Measurements from ENCODE around the gene COL13A1.

The COL13A1 gene

DNA sequence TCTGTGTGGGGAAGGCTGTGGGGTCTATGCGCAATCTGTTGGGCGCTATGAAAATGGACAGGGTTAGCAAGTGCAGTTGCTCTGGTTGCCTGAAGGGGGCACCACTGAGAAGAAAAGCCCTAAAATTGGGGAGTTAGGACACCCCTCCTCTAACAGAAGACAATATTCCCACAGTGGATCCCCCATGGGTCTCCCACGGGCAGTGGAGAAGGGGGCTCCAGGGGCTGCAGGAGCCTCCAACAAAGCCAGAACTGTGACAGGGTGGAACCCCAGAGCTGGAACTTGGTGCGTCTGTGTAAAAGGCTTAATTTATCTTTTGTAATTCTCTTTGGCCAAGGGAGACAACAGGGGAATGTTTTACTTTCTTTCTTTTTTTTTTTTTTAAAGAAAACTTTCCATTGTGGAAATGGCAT lies 12.5 kb upstream of the COL13A1 start:
- H3K9me3 ChIP-seq (ENCODE audit: control insufficient read depth in 2 of 2, low read length in 2 of 2), result no peaks in the 10 kb centered on the region
- H3K4me3 ChIP-seq (ENCODE audit: low read length in 2 of 2), result no peak overlapping the region
- no peak overlapping the region for H3K27ac ChIP-seq (ENCODE audit: low read depth in 2 of 2, low read length in 2 of 2)
- no peak overlapping the region for H3K9ac ChIP-seq (ENCODE audit: low read depth in 1 of 2, low read length in 2 of 2)
- no peaks in the 10 kb centered on the region for H3K4me1 ChIP-seq (ENCODE audit: control insufficient read depth in 2 of 2, insufficient read depth in 2 of 2, low read length in 2 of 2)
- no peaks in the 10 kb centered on the region for H3K36me3 ChIP-seq (ENCODE audit: control insufficient read depth in 2 of 2, insufficient read depth in 2 of 2, low read length in 2 of 2)
- H3K27me3 ChIP-seq (ENCODE audit: control insufficient read depth in 2 of 2, insufficient read depth in 2 of 2, low read length in 2 of 2), result no peaks in the 10 kb centered on the region

DNA sequence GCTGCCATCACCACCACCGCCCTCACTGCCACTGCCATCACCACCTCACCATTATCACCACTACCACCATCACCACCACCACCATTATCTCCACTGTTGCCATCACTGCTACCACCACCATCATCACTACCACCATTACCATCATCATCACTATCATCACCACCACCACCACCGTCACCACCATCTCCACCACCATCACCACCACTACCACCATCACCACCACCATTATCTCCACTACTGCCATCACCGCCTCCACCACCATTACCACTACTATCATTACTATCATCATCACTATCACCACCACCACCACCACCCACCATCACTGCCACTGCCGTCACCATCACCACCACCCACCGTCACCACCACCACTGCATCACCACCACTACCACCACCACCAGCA lies 9.9 kb upstream of the COL13A1 start:
- Histone ChIP-seq H3K27ac (ENCODE audit: low read depth in 2 of 2, low read length in 2 of 2) (no peak overlapping the region), H3K4me3 (ENCODE audit: low read length in 2 of 2) (no peak overlapping the region)

GRCh38 chr10:69792341-69792740 lies 9.4 kb upstream of the COL13A1 start:
- H3K27ac ChIP-seq (ENCODE audit: low read depth in 2 of 2, low read length in 2 of 2), result no peak overlapping the region
- no peaks in the 10 kb centered on the region for H3K27me3 ChIP-seq (ENCODE audit: control insufficient read depth in 2 of 2, insufficient read depth in 2 of 2, low read length in 2 of 2)
- H3K9ac ChIP-seq (ENCODE audit: low read depth in 1 of 2, low read length in 2 of 2), result no peak overlapping the region
- no peaks in the 10 kb centered on the region for H3K36me3 ChIP-seq (ENCODE audit: control insufficient read depth in 2 of 2, insufficient read depth in 2 of 2, low read length in 2 of 2)
- H3K4me3 ChIP-seq (ENCODE audit: low read length in 2 of 2), result no peak overlapping the region
- H3K9me3 ChIP-seq (ENCODE audit: control insufficient read depth in 2 of 2, low read length in 2 of 2), result peaks cover 0 to 2% of the 10 kb centered on the region in 2 donors
- H3K4me1 ChIP-seq (ENCODE audit: control insufficient read depth in 2 of 2, insufficient read depth in 2 of 2, low read length in 2 of 2), result no peaks in the 10 kb centered on the region

More for the DNA sequence above, 9.9 kb upstream of the COL13A1 start:
- Histone ChIP-seq H3K9ac (ENCODE audit: low read depth in 1 of 2, low read length in 2 of 2) (no peak overlapping the region), H3K4me1 (ENCODE audit: control insufficient read depth in 2 of 2, insufficient read depth in 2 of 2, low read length in 2 of 2) (no peaks in the 10 kb centered on the region), H3K36me3 (ENCODE audit: control insufficient read depth in 2 of 2, insufficient read depth in 2 of 2, low read length in 2 of 2) (no peaks in the 10 kb centered on the region), H3K9me3 (ENCODE audit: control insufficient read depth in 2 of 2, low read length in 2 of 2) (peaks cover 0 to 2% of the 10 kb centered on the region in 2 donors), H3K27me3 (ENCODE audit: control insufficient read depth in 2 of 2, insufficient read depth in 2 of 2, low read length in 2 of 2) (no peaks in the 10 kb centered on the region)

DNA sequence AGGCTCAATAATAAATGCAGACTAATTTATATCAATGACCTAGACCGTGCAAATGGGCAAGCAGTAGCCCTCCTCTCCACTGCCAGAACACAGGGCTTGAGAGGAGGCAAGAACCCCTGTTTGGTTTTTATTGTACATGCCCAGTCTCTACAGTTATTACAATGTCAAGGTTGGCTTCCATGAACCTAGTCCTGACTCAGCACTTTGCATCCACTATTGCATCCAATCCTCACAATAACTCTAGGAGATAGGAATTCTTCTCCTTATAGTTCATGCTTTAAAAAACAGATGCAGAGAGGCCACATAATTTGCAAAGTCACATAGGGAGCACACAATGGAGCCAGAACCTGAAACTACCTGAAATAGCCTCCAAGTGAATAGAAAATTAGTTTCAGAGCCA lies 7.0 kb upstream of the COL13A1 start:
- Histone ChIP-seq H3K36me3 (ENCODE audit: control insufficient read depth in 2 of 2, insufficient read depth in 2 of 2, low read length in 2 of 2) (no peaks in the 10 kb centered on the region), H3K27me3 (ENCODE audit: control insufficient read depth in 2 of 2, insufficient read depth in 2 of 2, low read length in 2 of 2) (peaks cover 0 to 3% of the 10 kb centered on the region in 2 donors), H3K9ac (ENCODE audit: low read depth in 1 of 2, low read length in 2 of 2) (no peak overlapping the region), H3K27ac (ENCODE audit: low read depth in 2 of 2, low read length in 2 of 2) (no peak overlapping the region), H3K4me3 (ENCODE audit: low read length in 2 of 2) (no peak overlapping the region), H3K9me3 (ENCODE audit: control insufficient read depth in 2 of 2, low read length in 2 of 2) (peaks cover 0 to 2% of the 10 kb centered on the region in 2 donors), H3K4me1 (ENCODE audit: control insufficient read depth in 2 of 2, insufficient read depth in 2 of 2, low read length in 2 of 2) (no peaks in the 10 kb centered on the region)

GRCh38 chr10:69795242-69795934 lies 6.3 kb upstream of the COL13A1 start:
- peaks cover 0 to 2% of the 10 kb centered on the region in 2 donors for H3K9me3 ChIP-seq (ENCODE audit: control insufficient read depth in 2 of 2, low read length in 2 of 2)
- no peak overlapping the region for H3K4me3 ChIP-seq (ENCODE audit: low read length in 2 of 2)
- H3K27me3 ChIP-seq (ENCODE audit: control insufficient read depth in 2 of 2, insufficient read depth in 2 of 2, low read length in 2 of 2), result peaks cover 0 to 3% of the 10 kb centered on the region in 2 donors
- no peaks in the 10 kb centered on the region for H3K4me1 ChIP-seq (ENCODE audit: control insufficient read depth in 2 of 2, insufficient read depth in 2 of 2, low read length in 2 of 2)
- H3K9ac ChIP-seq (ENCODE audit: low read depth in 1 of 2, low read length in 2 of 2), result no peak overlapping the region
- no peaks in the 10 kb centered on the region for H3K36me3 ChIP-seq (ENCODE audit: control insufficient read depth in 2 of 2, insufficient read depth in 2 of 2, low read length in 2 of 2)
- H3K27ac ChIP-seq (ENCODE audit: low read depth in 2 of 2, low read length in 2 of 2), result no peak overlapping the region

DNA sequence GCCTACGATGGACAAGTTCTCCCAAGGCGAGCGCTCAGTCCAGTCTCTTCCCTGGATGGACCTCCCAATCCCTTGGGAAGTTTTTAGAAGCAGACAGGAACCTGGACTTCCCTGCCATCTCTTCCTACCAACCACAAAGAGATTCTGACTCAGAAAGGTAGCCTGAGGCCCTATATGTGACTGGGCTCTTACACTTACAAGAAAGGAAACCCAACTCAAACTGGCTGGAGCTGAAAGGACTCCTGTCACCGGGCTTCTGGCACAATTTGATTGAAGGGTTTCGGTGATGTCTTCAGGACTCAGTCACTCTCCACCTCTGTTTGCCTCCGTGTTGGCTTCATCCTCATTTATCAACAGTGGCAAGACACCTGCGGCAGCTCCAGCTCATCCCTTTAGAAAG lies 3.7 kb upstream of the COL13A1 start:
- Histone ChIP-seq H3K36me3 (ENCODE audit: control insufficient read depth in 2 of 2, insufficient read depth in 2 of 2, low read length in 2 of 2) (no peaks in the 10 kb centered on the region), H3K27me3 (ENCODE audit: control insufficient read depth in 2 of 2, insufficient read depth in 2 of 2, low read length in 2 of 2) (peaks cover 7 to 15% of the 10 kb centered on the region in 2 donors), H3K9me3 (ENCODE audit: control insufficient read depth in 2 of 2, low read length in 2 of 2) (peaks cover 0 to 2% of the 10 kb centered on the region in 2 donors), H3K4me1 (ENCODE audit: control insufficient read depth in 2 of 2, insufficient read depth in 2 of 2, low read length in 2 of 2) (peaks cover 2 to 4% of the 10 kb centered on the region in 2 donors), H3K27ac (ENCODE audit: low read depth in 2 of 2, low read length in 2 of 2) (no peak overlapping the region), H3K9ac (ENCODE audit: low read depth in 1 of 2, low read length in 2 of 2) (no peak overlapping the region), H3K4me3 (ENCODE audit: low read length in 2 of 2) (no peak overlapping the region)

- peaks cover 0 to 2% of the 10 kb centered on the region in 2 donors for H3K9me3 ChIP-seq (ENCODE audit: control insufficient read depth in 2 of 2, low read length in 2 of 2)
- H3K4me3 ChIP-seq (ENCODE audit: low read length in 2 of 2), result no peak overlapping the region
- no peak overlapping the region for H3K9ac ChIP-seq (ENCODE audit: low read depth in 1 of 2, low read length in 2 of 2)
- no peak overlapping the region for H3K27ac ChIP-seq (ENCODE audit: low read depth in 2 of 2, low read length in 2 of 2)
- peaks cover 14 to 27% of the 10 kb centered on the region in 2 donors for H3K27me3 ChIP-seq (ENCODE audit: control insufficient read depth in 2 of 2, insufficient read depth in 2 of 2, low read length in 2 of 2)
- H3K36me3 ChIP-seq (ENCODE audit: control insufficient read depth in 2 of 2, insufficient read depth in 2 of 2, low read length in 2 of 2), result no peaks in the 10 kb centered on the region
- H3K4me1 ChIP-seq (ENCODE audit: control insufficient read depth in 2 of 2, insufficient read depth in 2 of 2, low read length in 2 of 2), result peaks cover 2 to 4% of the 10 kb centered on the region in 2 donors
These were observed 1.6 kb upstream of the COL13A1 start for GRCh38 chr10:69800109-69800508.

DNA sequence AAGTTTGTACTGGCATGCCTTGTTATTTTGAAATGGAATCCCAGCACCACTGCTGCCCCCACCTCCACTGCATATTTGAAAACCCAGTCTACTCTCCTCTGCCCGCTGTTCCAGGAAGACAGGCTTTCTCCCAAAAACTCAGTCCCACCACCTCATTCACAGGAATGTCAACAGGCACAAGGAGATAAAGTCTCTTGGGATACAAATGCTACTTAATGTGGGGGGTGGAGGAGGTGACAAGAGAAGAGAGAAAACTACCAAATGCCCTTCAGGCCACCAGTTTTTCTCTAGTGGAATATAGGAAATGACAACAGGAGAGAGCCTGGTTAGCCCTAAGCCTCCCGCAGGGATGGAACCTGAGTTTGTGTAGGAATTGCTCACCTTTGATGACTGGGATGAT lies 1.0 kb upstream of the COL13A1 start:
- Histone ChIP-seq H3K4me3 (ENCODE audit: low read length in 2 of 2) (no peak overlapping the region), H3K27ac (ENCODE audit: low read depth in 2 of 2, low read length in 2 of 2) (no peak overlapping the region), H3K9me3 (ENCODE audit: control insufficient read depth in 2 of 2, low read length in 2 of 2) (peaks cover 0 to 2% of the 10 kb centered on the region in 2 donors), H3K4me1 (ENCODE audit: control insufficient read depth in 2 of 2, insufficient read depth in 2 of 2, low read length in 2 of 2) (peaks cover 2 to 4% of the 10 kb centered on the region in 2 donors), H3K27me3 (ENCODE audit: control insufficient read depth in 2 of 2, insufficient read depth in 2 of 2, low read length in 2 of 2) (peaks cover 14 to 27% of the 10 kb centered on the region in 2 donors), H3K36me3 (ENCODE audit: control insufficient read depth in 2 of 2, insufficient read depth in 2 of 2, low read length in 2 of 2) (no peaks in the 10 kb centered on the region), H3K9ac (ENCODE audit: low read depth in 1 of 2, low read length in 2 of 2) (no peak overlapping the region)

GRCh38 chr10:69801094-69801433 lies 642 bp upstream of the COL13A1 start:
- H3K4me3 ChIP-seq (ENCODE audit: low read length in 2 of 2), result peak overlapping the region; percentile 30 to 67
- peaks cover 14 to 27% of the 10 kb centered on the region in 2 donors for H3K27me3 ChIP-seq (ENCODE audit: control insufficient read depth in 2 of 2, insufficient read depth in 2 of 2, low read length in 2 of 2)
- no peaks in the 10 kb centered on the region for H3K36me3 ChIP-seq (ENCODE audit: control insufficient read depth in 2 of 2, insufficient read depth in 2 of 2, low read length in 2 of 2)
- peaks cover 2 to 4% of the 10 kb centered on the region in 2 donors for H3K4me1 ChIP-seq (ENCODE audit: control insufficient read depth in 2 of 2, insufficient read depth in 2 of 2, low read length in 2 of 2)
- H3K9me3 ChIP-seq (ENCODE audit: control insufficient read depth in 2 of 2, low read length in 2 of 2), result no peaks in the 10 kb centered on the region
- H3K9ac ChIP-seq (ENCODE audit: low read depth in 1 of 2, low read length in 2 of 2), result no peak overlapping the region
- no peak overlapping the region for H3K27ac ChIP-seq (ENCODE audit: low read depth in 2 of 2, low read length in 2 of 2)

DNA sequence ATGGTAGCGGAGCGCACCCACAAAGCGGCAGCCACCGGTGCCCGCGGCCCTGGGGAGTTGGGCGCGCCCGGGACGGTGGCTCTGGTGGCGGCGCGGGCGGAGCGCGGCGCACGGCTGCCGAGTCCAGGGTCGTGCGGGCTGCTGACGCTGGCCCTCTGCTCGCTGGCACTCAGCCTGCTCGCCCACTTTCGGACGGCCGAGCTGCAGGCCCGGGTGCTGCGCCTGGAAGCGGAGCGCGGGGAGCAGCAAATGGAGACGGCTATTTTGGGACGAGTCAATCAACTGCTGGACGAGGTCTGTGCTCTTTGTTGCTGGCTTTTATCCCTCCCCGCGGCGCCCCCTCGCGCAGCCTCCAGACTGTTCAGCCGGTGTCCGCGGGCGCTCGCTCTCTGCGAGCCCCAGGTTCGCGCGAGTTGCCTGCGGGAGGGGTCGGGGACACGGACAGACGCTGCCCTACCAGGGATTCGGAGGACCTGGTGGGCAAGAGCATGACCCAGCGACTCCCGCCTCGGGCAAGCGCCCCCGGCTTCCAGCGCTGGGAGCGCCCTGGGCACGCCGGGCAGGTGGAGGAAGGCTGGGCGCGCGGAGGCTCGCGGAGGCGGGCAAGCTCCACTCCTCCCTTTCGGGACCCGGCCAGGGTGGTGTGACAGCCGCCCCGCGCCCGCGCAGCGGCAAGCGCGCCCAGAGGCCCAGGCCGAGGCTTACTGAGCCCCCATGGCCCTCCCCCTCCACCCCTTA lies 887 bp downstream of the COL13A1 start:
- Histone ChIP-seq H3K27me3 (ENCODE audit: control insufficient read depth in 2 of 2, insufficient read depth in 2 of 2, low read length in 2 of 2) (peaks cover 14 to 27% of the 10 kb centered on the region in 2 donors), H3K36me3 (ENCODE audit: control insufficient read depth in 2 of 2, insufficient read depth in 2 of 2, low read length in 2 of 2) (no peaks in the 10 kb centered on the region), H3K9me3 (ENCODE audit: control insufficient read depth in 2 of 2, low read length in 2 of 2) (no peaks in the 10 kb centered on the region), H3K4me1 (ENCODE audit: control insufficient read depth in 2 of 2, insufficient read depth in 2 of 2, low read length in 2 of 2) (peaks cover 2 to 4% of the 10 kb centered on the region in 2 donors), H3K4me3 (ENCODE audit: low read length in 2 of 2) (peak overlapping the region; percentile 47 to 67), H3K9ac (ENCODE audit: low read depth in 1 of 2, low read length in 2 of 2) (peak overlapping the region in 1 of 2 donors; percentile 34), H3K27ac (ENCODE audit: low read depth in 2 of 2, low read length in 2 of 2) (no peak overlapping the region)
